Mesenchymal stem cell (in vitro differentiated cells and primary cell): Measurements from ENCODE around the gene USP9X.

Experiments used
- DNase-seq: peaks from one replicate; pipeline ENCODE4 v3.0.0-alpha.2; 2013
- H2AFZ ChIP-seq: one replicate; pipeline ENCODE4 v1.6.1; 2013; ENCODE audit warnings: low read depth, mild to moderate bottlenecking, control low read depth, inconsistent platforms, low read length, moderate library complexity
- H2AK5ac ChIP-seq: 2 replicates; pipeline ENCODE4 v1.6.1; 2013; ENCODE audit warnings: low read length, moderate library complexity, mild to moderate bottlenecking, inconsistent platforms; ENCODE audit not compliant: severe bottlenecking
- H2BK120ac ChIP-seq: one replicate; pipeline ENCODE4 v1.6.1; 2013; ENCODE audit warnings: low read depth, mild to moderate bottlenecking, inconsistent platforms, low read length, moderate library complexity
- H2BK12ac ChIP-seq, 2 experiments: one replicate each; pipeline ENCODE4 v1.6.1; 2013; ENCODE audit warnings: inconsistent platforms in 2 of 2, low read length in 2 of 2, mild to moderate bottlenecking in 2 of 2, moderate library complexity in 2 of 2, control low read depth in 1 of 2
- H2BK15ac ChIP-seq: one replicate; pipeline ENCODE4 v1.6.1; 2013; ENCODE audit warnings: mild to moderate bottlenecking, low read depth, inconsistent platforms; ENCODE audit not compliant: poor library complexity, severe bottlenecking
- H2BK5ac ChIP-seq: 2 replicates; pipeline ENCODE4 v1.6.1; 2013; ENCODE audit warnings: low read depth, mild to moderate bottlenecking, low read length, control low read depth, inconsistent platforms; ENCODE audit not compliant: poor library complexity, severe bottlenecking
- H3K14ac ChIP-seq, 2 experiments: one replicate each; pipeline ENCODE4 v1.6.1; 2013; ENCODE audit warnings: inconsistent platforms in 2 of 2, low read length in 2 of 2, control low read depth in 1 of 2, mild to moderate bottlenecking in 1 of 2, moderate library complexity in 1 of 2
- H3K18ac ChIP-seq, 2 experiments: one replicate each; pipeline ENCODE4 v1.6.1; 2013; ENCODE audit warnings: inconsistent platforms in 2 of 2, low read length in 2 of 2, control low read depth in 1 of 2, low read depth in 1 of 2, mild to moderate bottlenecking in 1 of 2
- H3K23ac ChIP-seq, 2 experiments: one replicate each; pipeline ENCODE4 v1.6.1; 2013; ENCODE audit warnings: inconsistent platforms in 2 of 2, low read length in 2 of 2, mild to moderate bottlenecking in 2 of 2, moderate library complexity in 2 of 2, control low read depth in 1 of 2
- H3K27ac ChIP-seq: 2 replicates; pipeline ENCODE4 v1.5.1; 2013; ENCODE audit warnings: mild to moderate bottlenecking, moderate library complexity, low read length, control low read depth, inconsistent platforms; ENCODE audit not compliant: poor library complexity, severe bottlenecking
- H3K27me3 ChIP-seq, 2 experiments: 2 replicates each; pipeline versions ENCODE4 v1.6.1 to v1.7.0; 2013; ENCODE audit warnings: low read length in 2 of 2, mild to moderate bottlenecking in 2 of 2, moderate library complexity in 2 of 2, control low read depth in 1 of 2, inconsistent platforms in 1 of 2; ENCODE audit not compliant: control insufficient read depth in 1 of 2, insufficient read depth in 1 of 2
- H3K36me3 ChIP-seq, 2 experiments: 2 replicates each; pipeline versions ENCODE4 v1.6.1 to v1.7.0; 2013; ENCODE audit warnings: low read length in 2 of 2, control low read depth in 1 of 2, inconsistent platforms in 1 of 2, low read depth in 1 of 2, mild to moderate bottlenecking in 1 of 2; ENCODE audit not compliant: insufficient read depth in 2 of 2, control insufficient read depth in 1 of 2
- H3K4ac ChIP-seq, 2 experiments: one replicate each; pipeline ENCODE4 v1.6.1; 2013; ENCODE audit warnings: inconsistent platforms in 2 of 2, low read length in 2 of 2, mild to moderate bottlenecking in 2 of 2, moderate library complexity in 2 of 2, control low read depth in 1 of 2, low read depth in 1 of 2
- H3K4me1 ChIP-seq: 2 replicates; pipeline ENCODE4 v1.6.1; 2013; ENCODE audit warnings: low read depth, low read length, control low read depth; ENCODE audit not compliant: control insufficient read depth, insufficient read depth
- H3K4me2 ChIP-seq: 2 replicates; pipeline ENCODE4 v1.6.1; 2013; ENCODE audit warnings: low read length, mild to moderate bottlenecking, inconsistent platforms; ENCODE audit not compliant: poor library complexity, severe bottlenecking
- H3K4me3 ChIP-seq, 2 experiments: 2 replicates each; pipeline versions ENCODE4 v1.5.1 to v1.7.0; 2013; ENCODE audit warnings: low read length in 2 of 2, mild to moderate bottlenecking in 2 of 2, control low read depth in 1 of 2, low read depth in 1 of 2; ENCODE audit not compliant: insufficient read depth in 1 of 2
- H3K79me1 ChIP-seq: replicated peaks from 2 replicates; pipeline ENCODE4 v1.6.1; 2013; ENCODE audit warnings: mild to moderate bottlenecking, control low read depth, low read length, inconsistent platforms; ENCODE audit not compliant: poor library complexity, severe bottlenecking
- H3K9ac ChIP-seq: 2 replicates; pipeline ENCODE4 v1.7.0; 2013; ENCODE audit warnings: mild to moderate bottlenecking, low read length, moderate library complexity
- H3K9me3 ChIP-seq: 2 replicates; pipeline ENCODE4 v1.7.0; 2013; ENCODE audit warnings: mild to moderate bottlenecking, low read length; ENCODE audit not compliant: control insufficient read depth
- H4K8ac ChIP-seq: one replicate; pipeline ENCODE4 v1.6.1; 2013; ENCODE audit warnings: inconsistent platforms, mild to moderate bottlenecking, low read length, moderate library complexity
- H4K91ac ChIP-seq: one replicate; pipeline ENCODE4 v1.6.1; 2013; ENCODE audit warnings: mild to moderate bottlenecking, low read length, inconsistent platforms
- WGBS: methylation state at CpG from one replicate; pipeline ENCODE4 v1.1.7; 2013; ENCODE audit warnings: mixed read lengths; 5-methylcytosine and 5-hydroxymethylcytosine counted together

USP9X gene

DNA sequence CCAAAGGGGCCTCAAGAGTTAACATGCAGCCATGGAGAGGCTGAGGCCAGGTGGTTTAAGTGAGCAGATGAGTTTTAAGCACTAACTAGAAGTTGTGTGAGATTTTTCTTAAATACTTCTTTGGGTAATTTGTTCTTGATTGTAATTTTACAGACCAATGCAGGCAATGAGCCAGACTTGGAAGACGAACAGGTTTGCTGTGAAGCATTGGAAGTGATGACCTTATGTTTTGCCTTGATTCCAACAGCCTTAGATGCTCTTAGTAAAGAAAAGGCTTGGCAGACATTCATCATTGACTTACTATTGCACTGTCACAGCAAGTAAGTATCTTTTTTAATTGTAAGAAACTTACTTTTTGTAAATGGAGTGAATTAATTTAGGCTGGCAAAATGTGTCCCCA, 103.9 kb downstream of the USP9X start:
- DNase-seq = no peak
- Histone ChIP-seq H4K8ac (no peak overlapping the region), H3K4ac (no peak overlapping the region), H2BK5ac (no peak overlapping the region), H3K4me2 (no peak overlapping the region), H3K23ac (no peak overlapping the region), H2BK15ac (no peak overlapping the region), H3K4me1 (no peaks in the 10 kb centered on the region), H3K36me3 (peaks cover 0 to 91% of the 10 kb centered on the region in 2 experiments), H3K4me3 (no peak overlapping the region), H3K9me3 (no peaks in the 10 kb centered on the region), H3K18ac (no peak overlapping the region), H3K27ac (no peak overlapping the region), H3K9ac (no peak overlapping the region), H2BK12ac (no peak overlapping the region), H3K14ac (no peak overlapping the region), H3K79me1 (peaks cover 3% of the 10 kb centered on the region), H3K27me3 (no peaks in the 10 kb centered on the region), H4K91ac (no peak overlapping the region), H2AFZ (no peak overlapping the region), H2AK5ac (no peak overlapping the region), H2BK120ac (no peak overlapping the region)
- WGBS = no CpG with 5 or more reads among the region's 1 CpG

DNA sequence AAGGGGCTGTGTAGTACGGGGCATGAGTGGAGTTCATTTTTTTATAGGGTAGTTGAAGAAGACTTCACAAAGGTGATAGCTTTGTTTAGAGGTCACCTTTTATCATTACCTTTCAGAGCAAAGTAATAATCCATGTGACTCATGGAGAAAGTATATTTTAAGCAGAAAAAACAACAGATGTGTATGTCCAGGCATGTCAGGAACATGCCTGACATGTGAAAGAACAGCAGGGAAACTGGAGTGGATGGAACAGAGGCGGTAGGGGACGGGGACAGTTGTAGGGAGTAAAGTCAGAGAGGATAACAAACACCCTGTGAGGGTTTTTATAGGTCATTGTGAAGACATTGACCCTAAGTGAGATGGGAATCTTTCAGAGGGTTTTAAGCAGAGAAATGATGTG, 107.6 kb downstream of the USP9X start:
- Histone ChIP-seq H2BK12ac (no peak overlapping the region), H3K4ac (no peak overlapping the region), H3K9me3 (no peaks in the 10 kb centered on the region), H3K36me3 (peaks cover 11 to 89% of the 10 kb centered on the region in 2 experiments), H2BK120ac (no peak overlapping the region), H2AFZ (no peak overlapping the region), H3K4me1 (no peaks in the 10 kb centered on the region), H3K14ac (no peak overlapping the region), H2BK5ac (no peak overlapping the region), H3K27ac (peak overlapping the region; percentile 45), H2AK5ac (no peak overlapping the region), H2BK15ac (no peak overlapping the region), H3K4me3 (no peak overlapping the region), H3K9ac (no peak overlapping the region), H3K27me3 (no peaks in the 10 kb centered on the region), H3K4me2 (no peak overlapping the region), H4K91ac (no peak overlapping the region), H3K18ac (no peak overlapping the region), H3K23ac (no peak overlapping the region), H4K8ac (no peak overlapping the region), H3K79me1 (peaks cover 8% of the 10 kb centered on the region)
- DNase-seq = no peak
- WGBS = 98% methylated on average over 3 of the region's 3 CpGs

DNA sequence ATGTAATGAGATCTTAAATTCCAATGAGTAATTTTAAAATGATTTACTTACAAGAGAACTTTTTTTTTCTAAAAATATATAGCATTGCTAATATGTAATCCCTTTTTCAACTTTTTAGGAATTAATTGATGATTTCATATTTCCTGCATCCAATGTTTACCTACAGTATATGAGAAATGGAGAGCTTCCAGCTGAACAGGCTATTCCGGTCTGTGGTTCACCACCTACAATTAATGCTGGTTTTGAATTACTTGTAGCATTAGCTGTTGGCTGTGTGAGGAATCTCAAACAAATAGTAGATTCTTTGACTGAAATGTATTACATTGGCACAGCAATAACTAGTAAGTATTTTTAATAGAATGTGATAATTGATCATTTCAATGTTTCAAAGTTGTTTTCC, 113.2 kb downstream of the USP9X start:
- Histone ChIP-seq H2BK5ac (no peak overlapping the region), H3K18ac (no peak overlapping the region), H3K9ac (no peak overlapping the region), H4K8ac (no peak overlapping the region), H3K27me3 (no peaks in the 10 kb centered on the region), H3K36me3 (peaks cover 11 to 87% of the 10 kb centered on the region in 2 experiments), H2BK120ac (no peak overlapping the region), H2BK15ac (no peak overlapping the region), H3K4ac (no peak overlapping the region), H3K23ac (no peak overlapping the region), H2AK5ac (no peak overlapping the region), H2BK12ac (no peak overlapping the region), H3K4me3 (no peak overlapping the region), H3K14ac (no peak overlapping the region), H3K27ac (no peak overlapping the region), H2AFZ (no peak overlapping the region), H3K4me2 (no peak overlapping the region), H3K9me3 (no peaks in the 10 kb centered on the region), H4K91ac (no peak overlapping the region), H3K79me1 (peaks cover 7% of the 10 kb centered on the region), H3K4me1 (no peaks in the 10 kb centered on the region)
- DNase-seq = no peak
- no CpG with 5 or more reads among the region's 1 CpG for WGBS

DNA sequence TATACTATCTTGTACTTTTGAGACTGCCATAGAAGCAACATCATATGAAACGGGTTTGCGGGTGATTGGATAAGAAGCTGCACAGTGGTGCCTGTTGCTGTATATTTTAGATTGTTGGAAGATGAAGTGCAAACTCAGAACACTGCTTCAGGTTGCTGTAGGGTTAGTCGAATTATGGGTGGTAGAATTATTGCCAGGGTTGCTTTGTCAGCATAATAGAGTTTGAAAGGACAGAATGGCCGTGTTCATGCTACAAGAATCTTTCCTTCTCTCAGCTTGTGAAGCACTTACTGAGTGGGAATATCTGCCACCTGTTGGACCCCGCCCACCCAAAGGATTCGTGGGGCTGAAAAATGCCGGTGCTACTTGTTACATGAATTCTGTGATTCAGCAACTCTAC, 115.5 kb downstream of the USP9X start:
- H3K36me3 ChIP-seq = peaks cover 4 to 90% of the 10 kb centered on the region in 2 experiments
- no peak overlapping the region for H4K91ac ChIP-seq

More for the DNA sequence above, 115.5 kb downstream of the USP9X start:
- no peak overlapping the region for H3K4me3 ChIP-seq
- H3K27me3 ChIP-seq = no peaks in the 10 kb centered on the region
- H3K18ac ChIP-seq = no peak overlapping the region
- H2AK5ac ChIP-seq = no peak overlapping the region
- H3K9me3 ChIP-seq = peaks cover 9% of the 10 kb centered on the region
- H3K4me1 ChIP-seq = no peaks in the 10 kb centered on the region
- no peak overlapping the region for H3K9ac ChIP-seq
- H3K79me1 ChIP-seq = no peaks in the 10 kb centered on the region
- WGBS = over 99% methylated on average over 7 of the region's 7 CpGs
- no peak overlapping the region for H3K4ac ChIP-seq
- no peak overlapping the region for H2BK120ac ChIP-seq
- no peak overlapping the region for H2BK12ac ChIP-seq
- H3K4me2 ChIP-seq = no peak overlapping the region
- no peak overlapping the region for H3K27ac ChIP-seq
- no peak overlapping the region for H3K23ac ChIP-seq
- H2BK15ac ChIP-seq = no peak overlapping the region
- no peak overlapping the region for H4K8ac ChIP-seq
- no peak overlapping the region for H2BK5ac ChIP-seq
- H3K14ac ChIP-seq = no peak overlapping the region
- DNase-seq = no peak
- no peak overlapping the region for H2AFZ ChIP-seq
